NCI-H1092 treated with DMSO at 0.1 percent for 48 hours (cell line): ENCODE measurements around the gene TANK.
"Not testable (repeated sequence)": the region's sequence is repeated elsewhere in the genome, so short reads cannot be mapped to it uniquely, and the experiment has no call there.

Experiments
- DNase-seq: peaks from one replicate; lab custom pipeline; 2025; lab: John Stamatoyannopoulos, UW

Gene TANK

GRCh38 chr2:161273038-161273760 is 113.0 kb downstream of the TANK start:
- peak; percentile 43 for DNase-seq

- not testable (repeated sequence) for DNase-seq
These were observed 118.5 kb downstream of the TANK start for GRCh38 chr2:161278564-161279229.

- not testable (repeated sequence) for DNase-seq
These were observed 119.1 kb downstream of the TANK start for GRCh38 chr2:161279230-161279815.

- not testable (repeated sequence) for DNase-seq
These were observed 120.7 kb downstream of the TANK start for GRCh38 chr2:161280906-161281323.

GRCh38 chr2:161281615-161282310 is 121.5 kb downstream of the TANK start:
- not testable (repeated sequence) for DNase-seq

- not testable (repeated sequence) for DNase-seq
These were observed 122.0 kb downstream of the TANK start for GRCh38 chr2:161282311-161282644.

- DNase-seq, result no peak
These were observed 123.7 kb downstream of the TANK start for GRCh38 chr2:161283926-161284325.
